OCI-LY1 (cell line): ENCODE results near the gene KRT28.

Experiments
- CTCF ChIP-seq: fragments of 200-600 bp; sonication (generic), shearing (Covaris generic); IDR thresholded peaks from 2 replicates; pipeline ENCODE4 v1.5.1; 2017; ENCODE audit warnings: mild to moderate bottlenecking, antibody characterized with exemption, low read length, moderate library complexity, mixed read lengths
- EZH2 ChIP-seq: fragments of 200-600 bp; sonication (generic), shearing (Covaris generic); IDR thresholded peaks from 2 replicates; pipeline ENCODE4 v1.8.0; 2017; ENCODE audit warnings: borderline replicate concordance, mixed run types, mild to moderate bottlenecking, antibody characterized with exemption, low read length, moderate library complexity, mixed read lengths

- TF ChIP-seq CTCF (no peak), EZH2 (no peak)
These were observed 5.3 kb downstream of the KRT28 start for GRCh38 chr17:40794466-40794865.
